ENCODE results near the gene PRC1. TPM values are rescaled to one million over a fixed set of nuclear protein-coding genes. Genes with fewer than 3 reads are reported as not detected.

Gene PRC1
- total RNA-seq, 2 donors from 2014 or later, result 13.5 to 37.0 TPM

- Histone ChIP-seq H3K4me3 (no peak overlapping the region), H3K9me3 (no peaks in the 10 kb centered on the region), H3K36me3 (no peaks in the 10 kb centered on the region), H3K4me1 (replicated peaks) (peaks cover 9% of the 10 kb centered on the region), H3K27me3 (replicated peaks; ENCODE audit: insufficient read depth) (no peaks in the 10 kb centered on the region), H3K27ac (no peak overlapping the region)
- TF ChIP-seq CTCF (IDR thresholded peaks at IDR 0.05), result no peak
- no peak for TF ChIP-seq POLR2AphosphoS5 (IDR thresholded peaks at IDR 0.05)
- no peak for TF ChIP-seq POLR2A (IDR thresholded peaks at IDR 0.05)
- WGBS, result 75% methylated on average over 1 of the region's 1 CpG
- no peak for DNase-seq (ENCODE audit: low spot score)
- intact Hi-C loops (cut with DNase I), result loop anchor here (2.0 kb wide), 1 partner anchor 30 kb away; the partner anchor contains the start of gene MAN2A2
These were observed 61.0 kb downstream of the PRC1 start for GRCh38 chr15:90933301-90933700.

- H3K27ac ChIP-seq, result peak overlapping the region; percentile 94
- no peak for TF ChIP-seq POLR2AphosphoS5 (IDR thresholded peaks at IDR 0.05)
- no peak for TF ChIP-seq POLR2A (IDR thresholded peaks at IDR 0.05)
- TF ChIP-seq CTCF (IDR thresholded peaks at IDR 0.05), result peak in 1 of 4 experiments; percentile 10
- peaks cover 9% of the 10 kb centered on the region for H3K4me1 ChIP-seq (replicated peaks)
- intact Hi-C loops (cut with DNase I), result loop anchor here (2.0 kb wide), 1 partner anchor 30 kb away; the partner anchor contains the start of gene MAN2A2
- H3K27me3 ChIP-seq (replicated peaks; ENCODE audit: insufficient read depth), result no peaks in the 10 kb centered on the region
- no peaks in the 10 kb centered on the region for H3K36me3 ChIP-seq
- peak overlapping the region; percentile 56 to 80 for H3K4me3 ChIP-seq
- DNase-seq (ENCODE audit: low spot score), result no peak
- no peaks in the 10 kb centered on the region for H3K9me3 ChIP-seq
- WGBS, result 18% methylated on average over 5 of the region's 5 CpGs
These were observed 61.7 kb downstream of the PRC1 start for GRCh38 chr15:90932660-90932991.

GRCh38 chr15:90931828-90932659 is 62.3 kb downstream of the PRC1 start, which contains the start of gene HDDC3:
TSS of gene HDDC3 (minus strand) at chr15:90932549. CDS start at chr15:90932540, 9 bp downstream.
- Histone ChIP-seq H3K27me3 (replicated peaks; ENCODE audit: insufficient read depth) (no peaks in the 10 kb centered on the region), H3K4me3 (peak within 1 kb of the TSS; percentile 56 to 80), H3K36me3 (no peaks in the 10 kb centered on the region), H3K27ac (peak within 1 kb of the TSS; percentile 94), H3K4me1 (replicated peaks) (peaks cover 9% of the 10 kb centered on the region), H3K9me3 (no peaks in the 10 kb centered on the region)
- TF ChIP-seq CTCF (IDR thresholded peaks at IDR 0.05), result peak; percentile 81 to 95 (median 91)
- TF ChIP-seq POLR2AphosphoS5 (IDR thresholded peaks at IDR 0.05), result peak; percentile 63
- peak; percentile 71 for TF ChIP-seq POLR2A (IDR thresholded peaks at IDR 0.05)
- WGBS, result under 1% methylated on average over 48 of the region's 52 CpGs
- intact Hi-C loops (cut with DNase I), result loop anchor here (2.0 kb wide), 1 partner anchor 29 kb away; the partner anchor contains the start of gene MAN2A2
- DNase-seq (ENCODE audit: low spot score), result peak; percentile 89

DNA sequence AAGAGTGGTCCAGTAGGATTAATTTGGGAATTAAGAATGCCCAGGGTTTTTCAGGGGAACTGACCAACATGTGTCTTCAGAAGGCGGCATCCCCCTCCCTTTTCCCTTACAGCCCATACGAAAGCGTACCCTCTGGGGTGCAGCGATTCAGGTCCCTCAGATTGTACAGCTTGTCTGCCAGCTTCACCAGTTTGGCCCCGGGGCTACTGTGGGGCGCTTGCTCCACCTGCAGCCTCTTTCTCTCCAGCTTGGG is 62.8 kb downstream of the PRC1 start:
- Histone ChIP-seq H3K27me3 (replicated peaks; ENCODE audit: insufficient read depth) (no peaks in the 10 kb centered on the region), H3K27ac (peak overlapping the region; percentile 94), H3K4me1 (replicated peaks) (peaks cover 7% of the 10 kb centered on the region), H3K4me3 (peak overlapping the region in 1 of 2 donors; percentile 80), H3K36me3 (no peaks in the 10 kb centered on the region), H3K9me3 (no peaks in the 10 kb centered on the region)
- intact Hi-C loops (cut with DNase I), result no loop called here
- 28% methylated on average over 6 of the region's 6 CpGs for WGBS
- no peak for DNase-seq (ENCODE audit: low spot score)
- TF ChIP-seq POLR2AphosphoS5 (IDR thresholded peaks at IDR 0.05) (no peak), CTCF (IDR thresholded peaks at IDR 0.05) (no peak), POLR2A (IDR thresholded peaks at IDR 0.05) (no peak)

Measured in prostate gland (tissue), 2 donors.